Suprapubic skin (tissue), 4 donors: ENCODE data around the gene PPP2R2C. TPM values are rescaled to one million over a fixed set of nuclear protein-coding genes. Genes with fewer than 3 reads are reported as not detected.

Experiments used
- DNase-seq, 2 donors: peaks; one replicate each; pipeline ENCODE4 v3.0.0-alpha.2; 2019; ENCODE audit warnings: low spot score in 2 of 2
- H3K27ac ChIP-seq: fragments of 200-600 bp; sonication (generic); one replicate; pipeline ENCODE4 v1.5.1; 2019
- H3K27me3 ChIP-seq: fragments of 200-600 bp; sonication (generic); one replicate; pipeline ENCODE4 v1.5.1; 2019
- H3K36me3 ChIP-seq: fragments of 200-600 bp; sonication (generic); one replicate; pipeline ENCODE4 v1.5.1; 2019
- H3K4me1 ChIP-seq: fragments of 200-600 bp; sonication (generic); one replicate; pipeline ENCODE4 v1.5.1; 2019
- H3K4me3 ChIP-seq: fragments of 200-600 bp; sonication (generic); one replicate; pipeline ENCODE4 v1.5.1; 2019; ENCODE audit warnings: mild to moderate bottlenecking
- H3K9me3 ChIP-seq: fragments of 200-600 bp; sonication (generic); one replicate; pipeline ENCODE4 v1.5.1; 2019
- CTCF ChIP-seq, 2 donors: fragments of 200-600 bp in 1 of 2; fragments of 450-650 bp in 1 of 2; sonication (generic) in 1 of 2; IDR thresholded peaks; one replicate each; pipeline ENCODE4 v1.5.1; 2016 to 2019; ENCODE audit warnings: antibody characterized with exemption in 2 of 2, mild to moderate bottlenecking in 1 of 2, moderate library complexity in 1 of 2
- EP300 ChIP-seq: sonication (generic); formaldehyde crosslinking; IDR thresholded peaks from one replicate; pipeline ENCODE4 v1.6.1; 2017; ENCODE audit warnings: antibody characterized with exemption
- POLR2A ChIP-seq, 2 donors: fragments of 450-650 bp; IDR thresholded peaks; one replicate each; pipeline ENCODE4 v1.6.1; 2017; ENCODE audit warnings: antibody characterized with exemption in 2 of 2, mild to moderate bottlenecking in 2 of 2, moderate library complexity in 2 of 2
- POLR2AphosphoS5 ChIP-seq, 3 donors: sonication (generic); formaldehyde crosslinking; IDR thresholded peaks; one replicate each; pipeline ENCODE4 v1.6.1; 2017; ENCODE audit warnings: antibody characterized with exemption in 3 of 3
- WGBS: methylation state at CpG from one replicate; pipeline ENCODE4 v1.1.5; 2018; 5-methylcytosine and 5-hydroxymethylcytosine counted together
- total RNA-seq, 4 donors: library from RNA; depleted of rRNA; stranded (reverse); fragments of >200 nt; gene quantifications; one replicate each; pipeline ENCODE4 v1.1.0, GENCODE V29; 2016

Gene PPP2R2C
- total RNA-seq, 4 donors from 2014 or later: 42.5 to 81.5 (median 61.0) TPM

- no peaks in the 10 kb centered on the region for H3K36me3 ChIP-seq
- 69% methylated on average over 8 of the region's 8 CpGs for WGBS
- TF ChIP-seq EP300 (no peak), POLR2A (IDR thresholded peaks at IDR 0.05) (no peak), POLR2AphosphoS5 (IDR thresholded peaks at IDR 0.05) (no peak), CTCF (IDR thresholded peaks at IDR 0.05) (no peak)
- H3K27me3 ChIP-seq: peaks cover 11% of the 10 kb centered on the region
- H3K4me1 ChIP-seq: no peaks in the 10 kb centered on the region
- H3K27ac ChIP-seq: no peak overlapping the region
- no peaks in the 10 kb centered on the region for H3K9me3 ChIP-seq
- DNase-seq: no peak
- H3K4me3 ChIP-seq: no peak overlapping the region
These were observed 103.4 kb downstream of the PPP2R2C start for GRCh38 chr4:6369035-6369434.

GRCh38 chr4:6368601-6369000 lies 103.8 kb downstream of the PPP2R2C start:
- H3K27me3 ChIP-seq: peaks cover 11% of the 10 kb centered on the region
- 64% methylated on average over 12 of the region's 12 CpGs for WGBS
- no peak for TF ChIP-seq CTCF (IDR thresholded peaks at IDR 0.05)
- no peak for TF ChIP-seq POLR2A (IDR thresholded peaks at IDR 0.05)
- no peak for TF ChIP-seq EP300
- TF ChIP-seq POLR2AphosphoS5 (IDR thresholded peaks at IDR 0.05): no peak

GRCh38 chr4:6368096-6368495 lies 104.3 kb downstream of the PPP2R2C start:
- TF ChIP-seq POLR2A (IDR thresholded peaks at IDR 0.05): no peak
- no peak for TF ChIP-seq EP300
- TF ChIP-seq POLR2AphosphoS5 (IDR thresholded peaks at IDR 0.05): no peak
- TF ChIP-seq CTCF (IDR thresholded peaks at IDR 0.05): no peak
- no peak overlapping the region for H3K4me3 ChIP-seq
- DNase-seq: no peak
- no peaks in the 10 kb centered on the region for H3K36me3 ChIP-seq
- H3K4me1 ChIP-seq: no peaks in the 10 kb centered on the region
- WGBS: 71% methylated on average over 10 of the region's 10 CpGs
- no peak overlapping the region for H3K27ac ChIP-seq
- no peaks in the 10 kb centered on the region for H3K9me3 ChIP-seq
- peaks cover 11% of the 10 kb centered on the region for H3K27me3 ChIP-seq

More at GRCh38 chr4:6368601-6369000, 103.8 kb downstream of the PPP2R2C start:
- no peak overlapping the region for H3K4me3 ChIP-seq
- H3K36me3 ChIP-seq: no peaks in the 10 kb centered on the region
- H3K4me1 ChIP-seq: no peaks in the 10 kb centered on the region
- H3K27ac ChIP-seq: no peak overlapping the region
- no peak for DNase-seq
- H3K9me3 ChIP-seq: no peaks in the 10 kb centered on the region

- WGBS: 70% methylated on average over 7 of the region's 8 CpGs
- Histone ChIP-seq H3K27ac (no peak overlapping the region), H3K4me3 (no peak overlapping the region), H3K27me3 (peaks cover 11% of the 10 kb centered on the region), H3K9me3 (no peaks in the 10 kb centered on the region), H3K36me3 (no peaks in the 10 kb centered on the region), H3K4me1 (no peaks in the 10 kb centered on the region)
- TF ChIP-seq POLR2A (IDR thresholded peaks at IDR 0.05) (no peak), POLR2AphosphoS5 (IDR thresholded peaks at IDR 0.05) (no peak), CTCF (IDR thresholded peaks at IDR 0.05) (no peak), EP300 (no peak)
- DNase-seq: no peak
These were observed 105.0 kb downstream of the PPP2R2C start for GRCh38 chr4:6367371-6367851.

- Histone ChIP-seq H3K9me3 (no peaks in the 10 kb centered on the region), H3K27me3 (peaks cover 11% of the 10 kb centered on the region), H3K36me3 (no peaks in the 10 kb centered on the region), H3K4me3 (no peak overlapping the region), H3K27ac (no peak overlapping the region), H3K4me1 (no peaks in the 10 kb centered on the region)
- TF ChIP-seq POLR2AphosphoS5 (IDR thresholded peaks at IDR 0.05) (no peak), POLR2A (IDR thresholded peaks at IDR 0.05) (no peak), CTCF (IDR thresholded peaks at IDR 0.05) (no peak), EP300 (no peak)
- no peak for DNase-seq
- 81% methylated on average over 4 of the region's 5 CpGs for WGBS
These were observed 105.8 kb downstream of the PPP2R2C start for GRCh38 chr4:6366581-6366980.
